GM13976 (cell line): ENCODE measurements around the gene ZNF296.

ENCODE experiments used
- DNase-seq: peaks from one replicate; pipeline ENCODE4 v3.0.0; 2012; ENCODE audit warnings: low spot score
- in situ Hi-C: fragments of 300-500 bp; cut with MboI; formaldehyde crosslinking; loops from one replicate; pipeline ENCODE4 v1.12.0; 2022; ENCODE audit warnings: low sequenced_read_pairs, mixed read lengths, inconsistent platforms; ENCODE audit not compliant: unreplicated experiment
- TF ChIP-seq, protein P1 (sequence below): IDR thresholded peaks from 2 replicates; pipeline ENCODE4 v1.5.1; 2012; ENCODE audit warnings: borderline replicate concordance, mild to moderate bottlenecking; ENCODE audit not compliant: insufficient read depth; ENCODE audit errors: extremely low read depth, missing control alignments, control extremely low read depth

Gene ZNF296

GRCh38 chr19:45058622-45059159, 17.6 kb downstream of the ZNF296 start:
- DNase-seq: no peak
- in situ Hi-C loops: no loop called here
- TF ChIP-seq, protein P1, sequence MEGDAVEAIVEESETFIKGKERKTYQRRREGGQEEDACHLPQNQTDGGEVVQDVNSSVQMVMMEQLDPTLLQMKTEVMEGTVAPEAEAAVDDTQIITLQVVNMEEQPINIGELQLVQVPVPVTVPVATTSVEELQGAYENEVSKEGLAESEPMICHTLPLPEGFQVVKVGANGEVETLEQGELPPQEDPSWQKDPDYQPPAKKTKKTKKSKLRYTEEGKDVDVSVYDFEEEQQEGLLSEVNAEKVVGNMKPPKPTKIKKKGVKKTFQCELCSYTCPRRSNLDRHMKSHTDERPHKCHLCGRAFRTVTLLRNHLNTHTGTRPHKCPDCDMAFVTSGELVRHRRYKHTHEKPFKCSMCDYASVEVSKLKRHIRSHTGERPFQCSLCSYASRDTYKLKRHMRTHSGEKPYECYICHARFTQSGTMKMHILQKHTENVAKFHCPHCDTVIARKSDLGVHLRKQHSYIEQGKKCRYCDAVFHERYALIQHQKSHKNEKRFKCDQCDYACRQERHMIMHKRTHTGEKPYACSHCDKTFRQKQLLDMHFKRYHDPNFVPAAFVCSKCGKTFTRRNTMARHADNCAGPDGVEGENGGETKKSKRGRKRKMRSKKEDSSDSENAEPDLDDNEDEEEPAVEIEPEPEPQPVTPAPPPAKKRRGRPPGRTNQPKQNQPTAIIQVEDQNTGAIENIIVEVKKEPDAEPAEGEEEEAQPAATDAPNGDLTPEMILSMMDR: no peak

DNA sequence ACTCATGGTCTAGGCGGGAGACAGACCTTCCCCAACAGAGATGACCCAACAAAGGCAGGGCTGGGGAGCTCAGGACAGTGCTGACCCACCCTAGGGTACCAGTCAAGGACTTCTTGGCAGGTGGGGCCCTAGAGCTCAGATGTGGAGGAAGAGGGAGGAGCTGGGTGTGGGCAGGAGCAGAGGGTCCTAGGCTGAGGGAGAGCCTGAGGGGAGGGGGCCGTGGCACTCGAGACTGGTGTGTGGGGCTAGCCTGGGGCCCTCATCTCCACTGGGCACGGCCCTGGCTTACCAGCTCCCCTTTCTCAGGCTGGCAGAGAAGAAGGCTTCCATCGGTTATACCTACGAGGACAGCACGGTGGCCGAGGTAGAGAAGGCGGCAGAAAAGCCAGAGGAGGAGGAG, 18.8 kb downstream of the ZNF296 start:
- in situ Hi-C loops: no loop called here
- DNase-seq: no peak
- TF ChIP-seq, protein P1: no peak

DNA sequence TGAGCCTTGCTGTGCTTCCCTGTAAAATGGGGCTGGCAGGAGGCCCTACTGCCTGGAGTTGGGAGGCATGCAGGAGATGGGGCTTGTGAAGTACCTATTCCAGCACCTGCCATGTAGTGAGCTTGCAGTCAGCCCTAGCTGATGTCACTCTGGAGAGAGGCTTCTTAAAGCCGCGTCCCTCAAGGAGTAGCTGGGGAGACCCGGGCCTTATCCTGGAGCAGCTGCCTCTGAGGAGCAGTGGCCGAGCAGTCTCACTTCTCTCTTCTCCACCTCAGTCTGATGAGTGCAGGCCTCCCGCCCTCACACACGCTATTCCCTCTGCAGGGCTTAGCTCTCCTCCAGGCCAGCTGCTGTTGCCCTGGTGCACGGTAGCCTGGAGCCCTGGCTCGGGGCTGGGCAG, 19.4 kb downstream of the ZNF296 start:
- TF ChIP-seq, protein P1: no peak
- no peak for DNase-seq
- in situ Hi-C loops: no loop called here

- peak; percentile 50 for DNase-seq
- in situ Hi-C loops: no loop called here
- TF ChIP-seq, protein P1: no peak
These were observed 24.2 kb downstream of the ZNF296 start for GRCh38 chr19:45051929-45052579.

DNA sequence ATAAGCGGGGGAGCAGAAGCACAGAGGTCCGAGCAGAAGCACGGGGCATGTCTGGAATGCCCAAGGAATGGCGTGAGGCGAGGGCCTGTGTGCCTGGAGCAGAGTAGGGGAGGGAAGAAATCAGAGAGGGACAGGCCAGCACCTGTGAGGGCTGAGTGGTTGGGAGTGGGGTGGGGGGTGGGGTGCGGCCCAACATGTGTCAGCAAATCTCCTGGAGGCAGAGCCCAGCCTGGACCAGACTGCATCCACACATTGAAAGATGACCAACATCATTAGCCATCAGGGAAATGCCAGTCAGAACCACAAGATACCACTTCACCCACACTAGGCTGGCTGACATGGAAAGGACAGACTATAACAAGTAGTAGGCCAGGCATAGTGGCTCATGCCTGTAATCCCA, 26.2 kb downstream of the ZNF296 start:
- TF ChIP-seq, protein P1: no peak
- in situ Hi-C loops: no loop called here
- DNase-seq: no peak

- in situ Hi-C loops: no loop called here
- TF ChIP-seq, protein P1: no peak
- DNase-seq: no peak
These were observed 27.1 kb downstream of the ZNF296 start for GRCh38 chr19:45049073-45049736.
